HG02678 (cell line): ENCODE measurements around the gene COL4A1.

Experiments used
- ATAC-seq: cut with Tn5 transposase; IDR thresholded peaks from one replicate; pipeline ENCODE4 v1.9.1; 2021; ENCODE audit warnings: mild to moderate bottlenecking, moderate library complexity; ENCODE audit not compliant: unreplicated experiment

COL4A1 gene

DNA sequence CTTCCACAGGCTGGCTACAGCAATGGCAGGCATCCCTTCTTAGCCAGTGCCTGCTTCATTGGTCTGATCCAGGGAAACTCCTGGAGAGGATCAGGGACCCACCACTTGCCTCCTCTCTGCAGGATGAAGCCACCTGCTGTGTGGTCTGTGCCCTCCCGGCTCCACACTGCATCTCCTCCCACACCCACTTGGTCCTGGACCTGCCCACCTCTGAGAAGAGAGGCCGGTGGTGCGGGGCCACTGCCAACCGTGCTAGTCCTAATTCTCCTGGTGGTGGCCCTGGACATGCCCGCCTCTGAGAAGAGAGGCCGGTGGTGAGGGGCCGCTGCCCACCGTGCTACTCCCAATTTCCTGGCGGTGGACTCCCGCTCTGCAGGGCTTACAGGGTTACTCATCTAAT lies 98.8 kb downstream of the COL4A1 start:
- ATAC-seq = no peak

- no peak for ATAC-seq
These were observed 100.0 kb downstream of the COL4A1 start for GRCh38 chr13:110206996-110207395.

DNA sequence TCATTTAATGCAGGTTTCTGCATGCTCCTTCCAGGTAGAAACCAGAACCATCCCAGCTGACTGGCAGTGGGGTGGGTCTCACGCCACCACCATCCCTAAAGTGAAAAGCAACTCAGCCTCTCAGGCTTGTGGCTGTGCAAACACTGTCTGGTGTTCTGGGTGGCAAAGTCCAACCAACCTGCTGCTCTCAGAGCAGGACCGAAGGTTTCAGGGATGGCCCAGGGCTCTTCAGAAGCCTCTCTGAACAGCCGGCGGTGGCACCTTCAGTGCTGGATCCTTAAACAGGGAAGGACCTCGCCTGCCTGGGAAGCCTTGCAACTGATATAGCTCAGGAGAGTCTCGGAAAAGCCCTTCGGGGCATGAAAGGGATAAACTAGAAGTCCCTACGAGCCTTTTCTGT lies 100.8 kb downstream of the COL4A1 start:
- no peak for ATAC-seq

DNA sequence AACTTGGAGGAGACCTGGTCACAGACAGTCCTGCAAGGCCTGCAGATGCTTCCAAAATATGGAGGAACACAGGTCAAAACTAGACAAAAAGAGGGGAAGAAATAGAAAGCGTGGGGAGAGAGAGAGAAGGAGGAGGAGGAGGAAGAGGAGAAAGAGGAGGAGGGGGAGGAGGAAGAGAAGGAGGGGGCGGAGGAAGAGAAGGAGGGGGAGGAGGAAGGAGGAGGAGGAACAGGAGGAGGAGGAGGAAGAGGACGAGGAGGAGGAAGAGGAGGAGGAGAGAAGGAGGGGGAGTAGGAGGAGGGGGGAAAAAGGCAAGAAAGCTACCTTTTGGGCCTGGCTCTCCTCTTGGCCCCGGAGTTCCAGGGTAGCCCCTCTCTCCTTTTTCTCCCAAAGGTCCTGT lies 105.8 kb downstream of the COL4A1 start:
- ATAC-seq = no peak

GRCh38 chr13:110200276-110200870 lies 106.6 kb downstream of the COL4A1 start:
- no peak for ATAC-seq

DNA sequence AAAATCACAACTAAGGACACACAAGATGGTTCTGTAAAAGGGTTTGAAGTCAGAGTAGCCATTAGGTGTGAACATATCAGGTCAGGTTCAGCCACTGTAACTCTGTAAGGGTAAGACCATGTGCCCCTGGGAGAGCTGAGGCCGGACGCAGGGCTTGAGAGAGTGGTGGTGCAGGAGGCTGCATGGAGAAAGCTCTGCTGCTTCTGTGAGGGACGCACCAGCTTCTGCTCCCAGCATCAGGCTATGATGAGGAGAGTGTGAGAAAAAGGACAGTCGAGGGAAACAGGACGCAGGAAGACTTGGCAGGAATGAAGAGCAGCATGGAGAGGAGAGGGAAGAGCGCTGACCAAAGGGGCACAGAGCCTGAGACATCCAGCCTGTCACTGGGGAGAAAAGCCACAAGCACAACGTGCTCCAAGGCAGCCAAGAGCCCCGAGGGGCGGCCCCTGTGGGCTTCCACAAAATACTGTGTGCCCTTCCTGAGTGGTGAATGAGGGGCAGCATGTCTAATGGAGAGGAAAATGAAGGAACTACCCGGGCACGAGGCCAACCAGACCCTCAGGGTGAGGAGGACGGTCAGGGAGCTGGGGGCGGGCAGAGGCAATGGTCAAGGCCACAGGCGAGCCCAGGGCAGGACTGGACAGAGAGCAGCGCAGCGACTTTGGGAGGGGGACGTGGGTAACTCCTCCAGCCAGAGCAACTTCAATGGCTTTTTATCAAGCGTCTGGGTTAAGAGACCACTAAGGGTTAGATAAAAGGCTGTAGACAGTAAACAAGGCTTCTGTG lies 107.7 kb downstream of the COL4A1 start:
- no peak for ATAC-seq

- no peak for ATAC-seq
These were observed 109.5 kb downstream of the COL4A1 start for GRCh38 chr13:110197471-110197870.

GRCh38 chr13:110197026-110197425 lies 109.9 kb downstream of the COL4A1 start:
- ATAC-seq = no peak

GRCh38 chr13:110195547-110196485 lies 111.1 kb downstream of the COL4A1 start:
- ATAC-seq = no peak

GRCh38 chr13:110194451-110194850 lies 112.5 kb downstream of the COL4A1 start:
- ATAC-seq = no peak

DNA sequence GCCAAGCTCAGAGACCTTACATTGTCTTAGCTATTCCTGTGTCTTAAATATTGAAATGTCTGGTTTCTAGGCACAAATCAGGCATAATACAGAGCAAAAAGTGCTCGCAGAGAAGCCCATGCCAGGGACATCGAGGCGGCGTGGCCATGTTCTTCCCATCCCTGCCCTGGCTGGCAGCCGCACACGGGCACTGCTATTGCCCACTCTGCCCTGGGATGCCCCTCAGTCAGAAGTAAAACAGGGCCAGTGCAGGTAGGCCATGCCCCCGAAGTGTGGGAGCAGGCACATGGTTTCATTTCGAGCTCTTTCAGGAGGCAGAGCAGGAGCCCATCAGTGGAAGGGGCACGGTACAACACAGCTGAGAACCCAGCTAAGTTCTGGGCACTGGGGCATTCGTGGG lies 113.5 kb downstream of the COL4A1 start:
- ATAC-seq = no peak

DNA sequence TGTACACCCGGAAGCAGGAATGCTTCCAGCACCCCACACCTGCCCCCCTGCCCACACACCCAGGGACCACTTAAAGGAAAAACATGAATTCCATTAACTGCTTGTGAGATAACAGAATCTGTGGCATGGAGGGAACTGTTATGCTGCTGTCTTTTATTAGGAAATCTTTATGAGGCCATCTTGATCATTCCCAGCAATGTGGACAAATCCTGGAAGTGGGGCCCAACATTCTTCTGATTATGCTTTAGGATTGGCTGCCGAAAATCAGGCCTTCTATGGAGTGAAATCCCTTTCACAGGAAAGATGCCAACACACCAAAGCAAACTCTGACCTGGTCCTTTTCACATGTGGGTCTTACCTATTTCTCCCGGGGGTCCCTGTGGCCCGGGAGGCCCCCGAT lies 114.5 kb downstream of the COL4A1 start:
- no peak for ATAC-seq

DNA sequence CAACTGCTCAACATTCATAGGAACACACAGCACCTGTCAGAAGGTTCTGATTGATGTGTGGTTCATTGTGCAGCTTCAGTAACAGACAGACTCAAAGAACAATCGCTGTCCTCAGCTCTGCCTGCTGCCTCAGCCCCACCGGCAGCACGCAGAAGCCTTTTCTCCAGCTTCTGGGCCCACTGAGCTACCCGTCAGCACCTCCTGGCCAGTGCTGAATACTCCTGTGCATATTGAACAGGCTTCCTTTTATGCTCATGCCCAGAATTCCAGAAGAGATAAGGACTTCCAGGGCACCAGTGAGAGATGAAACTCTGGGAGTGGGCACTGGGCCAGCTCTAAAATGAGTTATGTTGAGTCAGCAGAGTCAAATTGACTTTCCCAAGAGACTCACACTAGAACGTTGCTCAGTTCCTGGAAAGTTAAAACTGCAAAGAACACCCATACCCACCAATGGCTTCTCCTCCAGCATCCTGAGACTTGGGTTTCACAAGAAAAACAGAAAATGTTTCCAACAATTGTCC lies 119.3 kb downstream of the COL4A1 start:
- ATAC-seq = no peak

DNA sequence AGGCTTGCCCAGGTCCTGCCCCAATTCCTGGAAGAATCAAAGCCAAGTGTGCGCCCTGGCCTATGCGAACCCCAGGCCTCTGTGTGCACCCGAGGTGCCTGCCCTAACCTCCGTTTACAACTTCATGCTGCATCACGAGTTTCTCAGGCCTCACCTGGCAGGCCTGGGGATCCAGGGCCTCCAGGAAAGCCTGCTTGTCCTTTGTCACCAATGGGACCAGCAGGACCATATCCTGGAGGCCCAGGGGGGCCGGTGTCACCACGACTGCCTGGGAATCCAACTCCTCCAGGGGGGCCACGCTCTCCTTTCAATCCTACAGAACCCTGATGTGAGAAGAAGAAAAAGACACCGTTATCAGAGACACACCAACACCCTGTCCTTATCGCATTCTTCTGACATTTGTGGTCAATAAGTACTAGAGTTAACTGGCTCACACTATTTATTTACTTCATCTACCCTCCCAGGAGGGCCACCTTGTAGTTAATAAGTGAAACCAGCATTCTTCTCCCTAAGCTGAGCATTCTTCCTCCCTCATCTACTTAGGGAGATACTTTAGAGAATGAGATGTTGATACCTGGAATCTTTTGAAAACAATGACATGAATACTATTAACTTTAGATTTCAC lies 120.6 kb downstream of the COL4A1 start:
- no peak for ATAC-seq

DNA sequence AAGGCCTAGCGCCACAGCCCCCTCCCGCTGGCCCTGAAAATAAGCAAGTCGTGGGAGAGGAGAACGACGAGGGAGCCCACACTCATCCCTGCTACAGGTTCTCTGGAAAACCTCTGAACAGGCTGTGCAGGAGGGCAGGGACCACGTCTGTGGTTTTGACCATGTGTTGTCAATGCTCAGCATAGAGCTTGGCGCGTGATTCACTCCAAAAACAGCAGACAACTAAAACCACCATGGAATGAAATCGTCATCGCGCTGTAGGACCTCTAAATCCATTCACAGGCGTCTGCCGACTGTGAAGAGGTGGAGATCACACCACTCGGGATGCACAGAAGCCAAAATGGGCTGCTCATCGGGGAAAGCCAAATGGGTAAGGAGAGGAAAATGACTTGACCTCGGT lies 121.3 kb downstream of the COL4A1 start:
- ATAC-seq = no peak

DNA sequence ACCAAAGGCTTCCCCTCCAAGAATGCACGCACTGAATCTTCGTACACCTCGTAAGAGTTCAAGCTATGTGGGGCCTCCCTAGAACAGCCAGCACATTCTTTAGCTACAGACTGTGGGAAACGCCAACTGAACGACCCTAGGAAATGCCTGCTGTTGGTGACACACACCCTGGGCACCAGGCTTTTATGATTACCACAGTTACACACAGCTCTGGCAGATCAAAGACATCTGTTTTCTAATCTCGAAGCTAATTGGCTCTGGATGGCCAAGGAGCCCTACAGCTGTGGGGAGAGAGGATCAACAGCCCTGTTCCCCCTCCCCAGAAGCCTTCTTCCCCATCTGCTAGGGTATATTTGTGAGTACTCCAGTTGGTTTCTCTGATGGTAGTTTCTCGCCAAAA lies 123.0 kb downstream of the COL4A1 start:
- ATAC-seq = no peak

- ATAC-seq = no peak
These were observed 124.5 kb downstream of the COL4A1 start for GRCh38 chr13:110182461-110182860.

DNA sequence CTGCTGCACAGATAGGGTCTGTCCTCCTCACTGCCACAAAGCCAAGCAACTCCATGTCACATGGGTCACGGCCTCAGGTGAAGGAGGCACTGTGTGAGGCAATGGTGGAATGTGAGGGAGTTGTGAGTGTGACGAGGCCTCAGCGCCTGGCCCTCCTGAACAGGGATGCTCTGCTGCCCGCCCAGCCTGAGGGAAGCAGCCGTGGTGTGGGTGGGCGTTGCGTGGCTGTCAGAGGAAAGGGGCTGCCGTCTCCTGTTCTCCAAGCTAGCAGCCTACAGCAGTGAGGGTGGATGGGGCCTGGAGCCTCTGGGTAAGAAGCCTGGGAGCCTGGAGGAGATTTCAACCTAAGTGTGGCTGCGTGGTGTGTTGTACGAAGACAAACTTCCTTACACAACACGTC lies 125.0 kb downstream of the COL4A1 start:
- ATAC-seq = no peak

- no peak for ATAC-seq
These were observed 127.2 kb downstream of the COL4A1 start for GRCh38 chr13:110179857-110180147.

- ATAC-seq = no peak
These were observed 127.7 kb downstream of the COL4A1 start for GRCh38 chr13:110179116-110179856.
